GM21390 (cell line): ENCODE results near the gene PLCE1.
"Not testable (repeated sequence)": the region's sequence is repeated elsewhere in the genome, so short reads cannot be mapped to it uniquely, and the experiment has no call there.

ENCODE experiments used
- ATAC-seq: cut with Tn5 transposase; IDR thresholded peaks from one replicate; pipeline ENCODE4 v1.9.1; 2021; ENCODE audit not compliant: unreplicated experiment

PLCE1 gene

GRCh38 chr10:93993782-93994437, at the start of gene PLCE1:
TSS of gene PLCE1 (plus strand) at chr10:93993931. CDS start at chr10:94031047, 37,116 bp downstream.
- ATAC-seq: peak; percentile 75

- ATAC-seq: no peak
Observed at GRCh38 chr10:93945819-93946218, 47.9 kb upstream of the PLCE1 start.

GRCh38 chr10:93947055-93947454, 46.7 kb upstream of the PLCE1 start:
- no peak for ATAC-seq

- ATAC-seq: no peak
Observed at GRCh38 chr10:93947524-93947923, 46.2 kb upstream of the PLCE1 start.

- ATAC-seq: no peak
Observed at GRCh38 chr10:93951905-93952304, 41.8 kb upstream of the PLCE1 start.

GRCh38 chr10:93954299-93954698, 39.4 kb upstream of the PLCE1 start:
- ATAC-seq: no peak

- no peak for ATAC-seq
Observed at GRCh38 chr10:93954726-93955363, 38.9 kb upstream of the PLCE1 start.

GRCh38 chr10:93958834-93959233, 34.9 kb upstream of the PLCE1 start:
- no peak for ATAC-seq

- not testable (repeated sequence) for ATAC-seq
Observed at GRCh38 chr10:93960988-93961387, 32.7 kb upstream of the PLCE1 start.

GRCh38 chr10:93962973-93963372, 30.8 kb upstream of the PLCE1 start:
- no peak for ATAC-seq

GRCh38 chr10:93963434-93963833, 30.3 kb upstream of the PLCE1 start:
- ATAC-seq: no peak

GRCh38 chr10:93965911-93966310, 27.8 kb upstream of the PLCE1 start:
- no peak for ATAC-seq

GRCh38 chr10:93967756-93968155, 26.0 kb upstream of the PLCE1 start:
- ATAC-seq: no peak

- ATAC-seq: no peak
Observed at GRCh38 chr10:93968540-93968945, 25.2 kb upstream of the PLCE1 start.

GRCh38 chr10:93970433-93971010, 23.2 kb upstream of the PLCE1 start:
- ATAC-seq: not testable (repeated sequence)

- ATAC-seq: no peak
Observed at GRCh38 chr10:93973748-93974445, 19.8 kb upstream of the PLCE1 start.

GRCh38 chr10:93977442-93977841, 16.3 kb upstream of the PLCE1 start:
- ATAC-seq: no peak

GRCh38 chr10:93980486-93980885, 13.2 kb upstream of the PLCE1 start:
- no peak for ATAC-seq

- ATAC-seq: no peak
Observed at GRCh38 chr10:93991114-93991513, 2.6 kb upstream of the PLCE1 start.

GRCh38 chr10:93991596-93992284, 2.0 kb upstream of the PLCE1 start:
- no peak for ATAC-seq

GRCh38 chr10:93992400-93993030, 1.2 kb upstream of the PLCE1 start:
- no peak for ATAC-seq
